Measurements from ENCODE around the gene BTBD3.

DNA sequence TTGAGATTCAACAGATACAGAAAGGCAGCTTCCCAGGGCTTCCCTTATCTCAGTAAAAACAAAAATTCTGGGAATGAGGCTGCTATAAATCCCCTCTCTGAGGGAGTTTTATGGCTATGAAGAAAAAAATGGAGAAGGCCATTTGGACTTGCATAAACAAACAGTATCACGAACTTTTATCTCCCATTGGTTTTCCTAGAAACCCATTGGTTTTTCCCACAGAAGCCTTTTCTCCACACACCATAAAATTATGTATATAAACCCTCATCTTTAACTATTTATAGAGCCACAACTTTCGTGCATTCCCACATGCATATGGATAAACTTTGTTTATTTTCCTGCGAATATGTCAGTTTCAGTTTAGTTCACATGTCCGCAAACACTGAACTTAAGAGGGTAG is 36.2 kb upstream of the BTBD3 start:
- TF ChIP-seq, protein P1, sequence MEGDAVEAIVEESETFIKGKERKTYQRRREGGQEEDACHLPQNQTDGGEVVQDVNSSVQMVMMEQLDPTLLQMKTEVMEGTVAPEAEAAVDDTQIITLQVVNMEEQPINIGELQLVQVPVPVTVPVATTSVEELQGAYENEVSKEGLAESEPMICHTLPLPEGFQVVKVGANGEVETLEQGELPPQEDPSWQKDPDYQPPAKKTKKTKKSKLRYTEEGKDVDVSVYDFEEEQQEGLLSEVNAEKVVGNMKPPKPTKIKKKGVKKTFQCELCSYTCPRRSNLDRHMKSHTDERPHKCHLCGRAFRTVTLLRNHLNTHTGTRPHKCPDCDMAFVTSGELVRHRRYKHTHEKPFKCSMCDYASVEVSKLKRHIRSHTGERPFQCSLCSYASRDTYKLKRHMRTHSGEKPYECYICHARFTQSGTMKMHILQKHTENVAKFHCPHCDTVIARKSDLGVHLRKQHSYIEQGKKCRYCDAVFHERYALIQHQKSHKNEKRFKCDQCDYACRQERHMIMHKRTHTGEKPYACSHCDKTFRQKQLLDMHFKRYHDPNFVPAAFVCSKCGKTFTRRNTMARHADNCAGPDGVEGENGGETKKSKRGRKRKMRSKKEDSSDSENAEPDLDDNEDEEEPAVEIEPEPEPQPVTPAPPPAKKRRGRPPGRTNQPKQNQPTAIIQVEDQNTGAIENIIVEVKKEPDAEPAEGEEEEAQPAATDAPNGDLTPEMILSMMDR (IDR thresholded peaks at IDR 0.05): no peak
- no peak for TF ChIP-seq POLR2A (IDR thresholded peaks at IDR 0.05)
